Lower leg skin (tissue), 3 donors: ENCODE data around the gene FAM210B.

Experiments
- CTCF ChIP-seq, 3 donors: fragments of 450-650 bp; IDR thresholded peaks; one replicate each; pipeline ENCODE4 v1.5.1; 2016; ENCODE audit warnings: antibody characterized with exemption in 3 of 3, mild to moderate bottlenecking in 3 of 3, moderate library complexity in 2 of 3
- POLR2A ChIP-seq, 2 donors: fragments of 450-650 bp; IDR thresholded peaks; one replicate each; pipeline ENCODE4 v1.6.1; 2016 to 2017; ENCODE audit warnings: antibody characterized with exemption in 2 of 2, mild to moderate bottlenecking in 1 of 2, moderate library complexity in 1 of 2

GRCh38 chr20:56362833-56363413 is 4.1 kb downstream of the FAM210B start:
- no peak for TF ChIP-seq CTCF (IDR thresholded peaks at IDR 0.05)
- no peak for TF ChIP-seq POLR2A (IDR thresholded peaks at IDR 0.05)
